GM21526 (cell line): ENCODE measurements around the gene RCL1.
"Not testable (repeated sequence)": the region's sequence is repeated elsewhere in the genome, so short reads cannot be mapped to it uniquely, and the experiment has no call there.

Experiments used
- ATAC-seq: cut with Tn5 transposase; IDR thresholded peaks from one replicate; pipeline ENCODE4 v1.9.1; 2021; ENCODE audit warnings: moderate library complexity; ENCODE audit not compliant: unreplicated experiment, low FRiP score

The RCL1 gene

GRCh38 chr9:4792572-4793458 lies at the start of gene RCL1:
RCL1 (plus strand) TSS chr9:4792944; CDS start chr9:4793092, 148 bp downstream.
- peak; percentile 94 for ATAC-seq

- no peak for ATAC-seq
Observed at GRCh38 chr9:4743131-4743875, 49.4 kb upstream of the RCL1 start.

GRCh38 chr9:4746278-4747030 lies 46.3 kb upstream of the RCL1 start:
- no peak for ATAC-seq

GRCh38 chr9:4748612-4749011 lies 44.1 kb upstream of the RCL1 start:
- no peak for ATAC-seq

GRCh38 chr9:4750023-4750673 lies 42.6 kb upstream of the RCL1 start:
- no peak for ATAC-seq

GRCh38 chr9:4754530-4754929 lies 38.2 kb upstream of the RCL1 start:
- ATAC-seq = not testable (repeated sequence)

GRCh38 chr9:4755026-4755609 lies 37.6 kb upstream of the RCL1 start:
- no peak for ATAC-seq

- ATAC-seq = no peak
Observed at GRCh38 chr9:4756420-4756819, 36.3 kb upstream of the RCL1 start.

- no peak for ATAC-seq
Observed at GRCh38 chr9:4760122-4760521, 32.6 kb upstream of the RCL1 start.

GRCh38 chr9:4762108-4762885 lies 30.4 kb upstream of the RCL1 start:
- ATAC-seq = peak; percentile 72

GRCh38 chr9:4762886-4763541 lies 29.7 kb upstream of the RCL1 start:
- ATAC-seq = peak; percentile 29

- no peak for ATAC-seq
Observed at GRCh38 chr9:4764033-4764432, 28.7 kb upstream of the RCL1 start.

- ATAC-seq = no peak
Observed at GRCh38 chr9:4768681-4769080, 24.1 kb upstream of the RCL1 start.

- no peak for ATAC-seq
Observed at GRCh38 chr9:4769321-4770080, 23.2 kb upstream of the RCL1 start.

- ATAC-seq = no peak
Observed at GRCh38 chr9:4771788-4772187, 21.0 kb upstream of the RCL1 start.

- ATAC-seq = no peak
Observed at GRCh38 chr9:4774209-4774608, 18.5 kb upstream of the RCL1 start.

- not testable (repeated sequence) for ATAC-seq
Observed at GRCh38 chr9:4774958-4775357, 17.8 kb upstream of the RCL1 start.

GRCh38 chr9:4780651-4781050 lies 12.1 kb upstream of the RCL1 start:
- ATAC-seq = no peak
